GM21723 (cell line): ENCODE data around the gene ZNF618.

Experiments
- ATAC-seq: cut with Tn5 transposase; IDR thresholded peaks from one replicate; pipeline ENCODE4 v1.9.1; 2021; ENCODE audit warnings: mild to moderate bottlenecking, moderate library complexity; ENCODE audit not compliant: unreplicated experiment

The ZNF618 gene

GRCh38 chr9:114053246-114054005, 177.3 kb downstream of the ZNF618 start:
- no peak for ATAC-seq

GRCh38 chr9:114054191-114054690, 178.1 kb downstream of the ZNF618 start:
- ATAC-seq: no peak

GRCh38 chr9:114055061-114055460, 179.0 kb downstream of the ZNF618 start:
- no peak for ATAC-seq

- ATAC-seq: no peak
These were observed 179.8 kb downstream of the ZNF618 start for GRCh38 chr9:114055894-114056293.

- ATAC-seq: no peak
These were observed 180.4 kb downstream of the ZNF618 start for GRCh38 chr9:114056527-114056926.

GRCh38 chr9:114057161-114057885, 181.2 kb downstream of the ZNF618 start:
- ATAC-seq: no peak

- no peak for ATAC-seq
These were observed 182.6 kb downstream of the ZNF618 start for GRCh38 chr9:114058688-114059046.

GRCh38 chr9:114059047-114059803, 183.1 kb downstream of the ZNF618 start:
- no peak for ATAC-seq

- no peak for ATAC-seq
These were observed 184.0 kb downstream of the ZNF618 start for GRCh38 chr9:114060070-114060469.

- no peak for ATAC-seq
These were observed 184.6 kb downstream of the ZNF618 start for GRCh38 chr9:114060711-114061110.

GRCh38 chr9:114061292-114061691, 185.2 kb downstream of the ZNF618 start:
- no peak for ATAC-seq

GRCh38 chr9:114061830-114062474, 185.8 kb downstream of the ZNF618 start:
- ATAC-seq: no peak

GRCh38 chr9:114065304-114065703, 189.2 kb downstream of the ZNF618 start:
- no peak for ATAC-seq

- no peak for ATAC-seq
These were observed 193.5 kb downstream of the ZNF618 start for GRCh38 chr9:114069476-114070187.

GRCh38 chr9:114070188-114071103, 194.3 kb downstream of the ZNF618 start:
- ATAC-seq: no peak

- ATAC-seq: no peak
These were observed 195.2 kb downstream of the ZNF618 start for GRCh38 chr9:114071197-114071795.

- no peak for ATAC-seq
These were observed 196.4 kb downstream of the ZNF618 start for GRCh38 chr9:114072184-114073140.

- no peak for ATAC-seq
These were observed 199.5 kb downstream of the ZNF618 start for GRCh38 chr9:114075602-114076001.
